K562 (cell line): ENCODE data around the gene SEC22A. TPM values are rescaled to one million over a fixed set of nuclear protein-coding genes. Genes with fewer than 3 reads are reported as not detected.

Source experiments
- ATAC-seq: fragments of 200-7000 bp; cut with Tn5 transposase; 3 replicates; pipeline ENCODE4 v1.9.1; 2020; ENCODE audit warnings: moderate library complexity
- BruUV-seq: library from RNA; stranded (reverse); fragments of 400-500 nt; replicated peaks from 2 replicates; lab custom pipeline; 2021; lab: Mats Ljungman, UMichigan
- CTCF ChIA-PET: fragments of 300-600 bp; formaldehyde crosslinking; extraction: SDS; loops from one replicate; lab custom pipeline; 2021; ENCODE audit warnings: low intra/inter-chr PET ratio; lab: Yijun Ruan, JAX
- POLR2A ChIA-PET: fragments of 300-600, 350-650 bp; sonication (Branson Sonifier 250); formaldehyde crosslinking; extraction: SDS; loops from one replicate; lab custom pipeline; 2021; ENCODE audit warnings: antibody characterized with exemption, inconsistent platforms; lab: Yijun Ruan, JAX
- DNase-seq, 4 experiments: peaks; one replicate each; pipeline versions ENCODE4 v3.0.0 to v3.0.0-alpha.2; 2011 to 2018; ENCODE audit warnings: low spot score in 3 of 4, mixed read lengths in 3 of 4; ENCODE audit errors: extremely low read depth in 1 of 4
- FAIRE-seq: peaks from 2 replicates; lab custom pipeline; 2011; peaks lifted over from hg19 to GRCh38; lab: Jason Lieb, UNC
- H2AFZ ChIP-seq: 2 replicates; pipeline ENCODE4 v1.6.0; 2011; ENCODE audit warnings: low read depth, low read length, control low read depth, inconsistent platforms
- H3K27ac ChIP-seq: fragments of 200-600 bp; 3 replicates; pipeline ENCODE4 v1.8.0; 2011; ENCODE audit warnings: low read depth, mild to moderate bottlenecking, control low read depth, inconsistent platforms, low read length, moderate library complexity, mixed read lengths; ENCODE audit errors: extremely low read depth
- H3K27me3 ChIP-seq, 2 experiments: fragments of 300-600 bp in 1 of 2; 2 replicates in 1 of 2; 3 replicates in 1 of 2; pipeline versions ENCODE4 v1.6.0 to v1.8.0; 2011; ENCODE audit warnings: inconsistent platforms in 2 of 2, low read length in 2 of 2, mild to moderate bottlenecking in 1 of 2, mixed read lengths in 1 of 2, moderate library complexity in 1 of 2; ENCODE audit not compliant: control insufficient read depth in 2 of 2, insufficient read depth in 2 of 2
- H3K36me3 ChIP-seq: fragments of 300-600 bp; 3 replicates; pipeline ENCODE4 v1.8.0; 2011; ENCODE audit warnings: mild to moderate bottlenecking, low read length, inconsistent platforms; ENCODE audit not compliant: control insufficient read depth, insufficient read depth
- H3K4me1 ChIP-seq, 2 experiments: fragments of 200-600 bp in 1 of 2; replicated peaks in 1 of 2; 2 replicates in 1 of 2; 3 replicates in 1 of 2; pipeline versions ENCODE4 v1.5.1 to v1.8.0; 2011; ENCODE audit warnings: inconsistent platforms in 2 of 2, low read length in 2 of 2, mild to moderate bottlenecking in 1 of 2, mixed read lengths in 1 of 2, moderate library complexity in 1 of 2; ENCODE audit not compliant: control insufficient read depth in 2 of 2, insufficient read depth in 2 of 2
- H3K4me2 ChIP-seq: 2 replicates; pipeline ENCODE4 v1.6.1; 2011; ENCODE audit warnings: low read length, control low read depth, inconsistent platforms, mixed read lengths; ENCODE audit not compliant: insufficient read depth
- H3K4me3 ChIP-seq: fragments of 200-600 bp; sonication (generic), shearing (Covaris generic); 2 replicates; pipeline ENCODE4 v1.5.1; 2016; ENCODE audit warnings: control low read depth, inconsistent platforms
- H3K79me2 ChIP-seq: fragments of 200-600 bp; 3 replicates; pipeline ENCODE4 v1.8.0; 2011; ENCODE audit warnings: low read length, inconsistent platforms; ENCODE audit not compliant: control insufficient read depth, insufficient read depth
- H3K9ac ChIP-seq, 2 experiments: 2 replicates each; pipeline versions ENCODE4 v1.6.0 to v1.6.1; 2011; ENCODE audit warnings: low read depth in 2 of 2, low read length in 2 of 2, control low read depth in 1 of 2, inconsistent platforms in 1 of 2, mild to moderate bottlenecking in 1 of 2, mixed read lengths in 1 of 2; ENCODE audit not compliant: insufficient read depth in 1 of 2
- H3K9me1 ChIP-seq: one replicate; pipeline ENCODE4 v1.6.0; 2011; ENCODE audit warnings: inconsistent platforms, mild to moderate bottlenecking, low read length, moderate library complexity; ENCODE audit not compliant: control insufficient read depth, insufficient read depth
- H3K9me3 ChIP-seq: replicated peaks from 2 replicates; pipeline ENCODE4 v1.5.1; 2011; ENCODE audit warnings: low read depth, low read length, inconsistent platforms; ENCODE audit not compliant: control insufficient read depth, insufficient read depth
- H4K20me1 ChIP-seq: replicated peaks from 2 replicates; pipeline ENCODE4 v1.6.1; 2011; ENCODE audit warnings: low read length, inconsistent platforms, mixed read lengths; ENCODE audit not compliant: control insufficient read depth, insufficient read depth
- EP300 ChIP-seq: IDR thresholded peaks from 2 replicates; pipeline ENCODE4 v1.6.1; 2012; ENCODE audit warnings: low read length, improper control_type of control experiment
- ETV5 ChIP-seq: sonication (generic); formaldehyde crosslinking; IDR thresholded peaks from 2 replicates; pipeline ENCODE4 v1.4.0; 2020; ENCODE audit warnings: low read depth, mild to moderate bottlenecking, missing genetic modification reagents
- ZNF165 ChIP-seq: fragments of 250-450 bp; sonication (Bioruptor Pico); IDR thresholded peaks from 2 replicates; pipeline ENCODE4 v1.4.0; 2020; ENCODE audit warnings: borderline replicate concordance
- ZNF561 ChIP-seq: fragments of 450-650 bp; formaldehyde crosslinking; conservative IDR thresholded peaks from 2 replicates; pipeline ENCODE4 v1.4.0; 2020; ENCODE audit warnings: mild to moderate bottlenecking, moderate library complexity
- WGBS: fragments of 100-300 bp; shearing (Covaris generic); methylation state at CpG from one replicate; pipeline ENCODE4 v1.1.6; 2016; ENCODE audit warnings: low coverage, mixed read lengths; ENCODE audit not compliant: insufficient coverage; ENCODE audit errors: missing lambda C conversion rate; 5-methylcytosine and 5-hydroxymethylcytosine counted together
- in situ Hi-C: fragments of 300-500 bp; cut with MboI; formaldehyde crosslinking; loops from 4 replicates; pipeline ENCODE4 v1.15.0; 2018; ENCODE audit warnings: inconsistent platforms, mixed read lengths
- intact Hi-C: fragments of 100-400 bp; cut with micrococcal nuclease; formaldehyde crosslinking; loops from 2 replicates; pipeline ENCODE4 v1.14.2; 2022
- polyA plus RNA-seq, 8 experiments: library from polyadenylated mRNA; depleted of rRNA in 4 of 8; stranded (reverse) in 5 of 8; unstranded in 3 of 8; fragments of >200 nt; fragmentation: Nextera tagmentation in 2 of 8; fragmentation: Illumina TruSeq in 1 of 8; extraction: Ambion mirVana in 2 of 8; extraction: Trizol in 1 of 8; gene quantifications; 2 replicates each; pipeline versions ENCODE4 v1.2.1 to v1.2.3, GENCODE V29; 2011 to 2014; ENCODE audit warnings: inconsistent platforms in 1 of 8, missing spikeins in 1 of 8
- total RNA-seq, 7 experiments: library from RNA; depleted of rRNA in 6 of 7; stranded (reverse); fragments of >200 nt in 6 of 7; fragmentation: Illumina TruSeq in 2 of 7; extraction: Trizol in 2 of 7; gene quantifications; 2 replicates each; pipeline versions ENCODE4 v1.2.1 to v1.2.3, GENCODE V29; 2011 to 2021; ENCODE audit warnings: low replicate concordance in 1 of 7

The SEC22A gene
- total and polyA plus RNA-seq, 9 of the 15 experiments (the other 6 are each of a cell fraction or from before 2014, with no cell fraction given): 7.9 to 44.5 (median 20.5) TPM

DNA sequence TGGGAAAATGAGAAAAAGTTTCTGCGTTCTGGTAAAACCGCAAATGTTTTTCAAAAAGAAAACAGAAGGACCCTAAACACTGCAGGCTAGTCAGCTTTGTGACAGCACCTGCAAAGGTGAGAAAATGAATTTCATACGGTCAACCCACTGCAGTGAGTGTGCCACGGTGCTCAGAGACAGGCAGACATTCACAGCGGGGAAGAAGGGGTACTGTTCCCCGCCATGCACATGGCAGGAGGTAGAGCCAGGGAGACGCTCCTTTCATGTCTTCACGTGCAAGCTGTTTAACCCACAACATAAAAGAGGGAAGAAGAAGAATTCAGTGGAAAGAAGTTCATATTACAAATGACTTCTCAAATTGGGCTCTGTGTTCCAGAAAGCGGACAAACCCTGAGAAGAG, 109.5 kb downstream of the SEC22A start (continued):
- TF ChIP-seq ZNF561 (no peak), ETV5 (CRISPR knock-in tag) (no peak), EP300 (no peak)

DNA sequence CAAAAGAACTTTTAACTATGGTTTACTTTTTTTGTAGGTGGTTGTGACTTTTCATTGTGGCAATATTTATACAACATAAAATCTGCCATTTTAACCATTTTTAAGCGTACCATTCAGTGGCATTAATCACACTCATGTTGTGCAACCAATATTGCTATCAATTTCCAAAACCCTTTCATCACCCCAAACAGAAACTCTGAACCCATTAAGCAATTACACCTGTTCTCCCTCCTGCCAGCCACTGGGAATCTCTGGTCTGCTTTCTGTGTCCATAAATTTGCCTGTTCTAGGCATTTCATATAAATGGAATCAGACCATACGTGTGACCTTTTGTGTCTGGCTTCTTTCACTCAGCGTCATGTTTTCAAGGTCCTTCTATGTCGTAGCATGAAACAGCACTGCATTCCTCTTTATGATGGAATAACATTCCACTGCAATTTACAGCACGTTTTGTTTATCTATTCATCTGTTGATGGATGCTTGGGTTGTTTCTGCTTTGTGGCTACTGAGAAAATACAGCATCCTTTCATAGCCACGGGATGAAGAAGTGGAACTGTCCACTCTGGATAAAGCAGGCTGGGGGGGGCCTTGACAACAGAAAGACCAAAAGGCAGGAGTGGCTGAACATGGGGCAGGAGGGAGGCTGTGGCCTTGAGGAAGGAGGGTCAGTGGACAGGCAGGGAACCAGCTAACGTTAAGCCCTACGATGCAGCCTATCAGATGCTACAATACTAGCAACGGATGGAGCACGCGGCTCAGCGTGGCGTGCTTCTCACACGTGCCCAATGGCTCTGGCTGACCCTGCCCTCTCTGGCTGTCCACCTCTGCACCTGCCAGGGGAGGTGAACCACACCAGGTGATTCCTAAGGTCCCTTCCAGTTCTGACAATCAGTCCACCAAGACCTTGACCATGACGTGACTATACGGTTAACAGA, 110.9 kb downstream of the SEC22A start:
- DNase-seq (no peak), FAIRE-seq (no peak), ATAC-seq (no peak)
- H3K27ac ChIP-seq: no peak overlapping the region
- POLR2A ChIA-PET: no interaction called here
- no peak overlapping the region for H3K9ac ChIP-seq
- H3K4me1 ChIP-seq: no peaks in the 10 kb centered on the region
- in situ Hi-C loops (no loop called here), intact Hi-C loops (no loop called here)
- no peak for TF ChIP-seq ZNF165 (CRISPR knock-in tag)
- no peaks in the 10 kb centered on the region for H3K36me3 ChIP-seq
- under 1% methylated on average over 14 of the region's 16 CpGs for WGBS
- H2AFZ ChIP-seq: no peak overlapping the region
- H3K4me2 ChIP-seq: no peak overlapping the region
- CTCF ChIA-PET: no interaction called here
- H3K9me1 ChIP-seq: no peaks in the 10 kb centered on the region
- H3K27me3 ChIP-seq: peaks cover 7 to 33% of the 10 kb centered on the region in 2 experiments; a peak in 4 of 5 replicates
- H3K79me2 ChIP-seq: no peaks in the 10 kb centered on the region
- no peaks in the 10 kb centered on the region for H3K9me3 ChIP-seq
- no peak overlapping the region for H3K4me3 ChIP-seq
- no peaks in the 10 kb centered on the region for H4K20me1 ChIP-seq
- no TSS peak for BruUV-seq
